ENCODE results near the gene FBXL7.

FBXL7 gene

DNA sequence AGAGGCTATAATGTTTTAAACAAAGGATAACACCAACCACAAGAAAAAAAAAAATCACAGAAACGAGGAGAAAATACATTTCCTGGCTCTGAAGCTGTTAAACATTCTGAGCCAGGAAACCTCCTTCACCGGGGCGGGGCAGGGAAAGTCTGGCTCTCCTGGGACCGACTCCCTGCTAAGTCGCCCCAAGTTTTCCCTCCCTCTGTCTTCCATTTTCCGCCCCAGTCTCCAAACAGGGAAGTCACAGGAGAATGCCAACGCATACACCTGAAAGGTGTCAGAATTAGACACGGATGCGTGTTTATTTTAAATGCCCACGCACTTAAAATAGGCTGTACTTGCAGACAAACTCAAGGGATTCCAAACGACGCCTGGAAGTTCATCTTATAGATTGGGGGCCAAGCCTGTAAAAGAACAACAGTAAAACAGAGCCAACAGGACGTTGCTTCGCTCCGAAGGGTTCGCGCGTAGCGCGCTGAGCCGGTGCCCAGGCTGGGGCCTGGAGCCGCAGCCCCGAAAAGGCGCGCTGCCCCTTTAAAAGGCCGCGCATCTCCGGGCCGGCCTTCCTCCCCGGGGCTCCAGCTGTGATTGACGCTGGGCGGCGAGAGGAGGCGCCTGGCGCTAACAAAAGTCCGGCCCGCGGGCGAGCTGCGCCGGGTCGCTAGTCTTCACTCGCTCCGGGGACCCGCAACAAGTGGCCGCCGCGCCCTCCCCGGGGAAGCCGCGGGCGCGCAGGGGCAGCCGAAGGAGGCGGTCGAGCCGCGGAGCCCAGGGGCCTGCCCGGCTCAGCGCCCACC is at the start of gene FBXL7:
TSS of gene FBXL7 (plus strand) at position 653 of the 797 bp plus-strand sequence.
- TF ChIP-seq, protein P1, sequence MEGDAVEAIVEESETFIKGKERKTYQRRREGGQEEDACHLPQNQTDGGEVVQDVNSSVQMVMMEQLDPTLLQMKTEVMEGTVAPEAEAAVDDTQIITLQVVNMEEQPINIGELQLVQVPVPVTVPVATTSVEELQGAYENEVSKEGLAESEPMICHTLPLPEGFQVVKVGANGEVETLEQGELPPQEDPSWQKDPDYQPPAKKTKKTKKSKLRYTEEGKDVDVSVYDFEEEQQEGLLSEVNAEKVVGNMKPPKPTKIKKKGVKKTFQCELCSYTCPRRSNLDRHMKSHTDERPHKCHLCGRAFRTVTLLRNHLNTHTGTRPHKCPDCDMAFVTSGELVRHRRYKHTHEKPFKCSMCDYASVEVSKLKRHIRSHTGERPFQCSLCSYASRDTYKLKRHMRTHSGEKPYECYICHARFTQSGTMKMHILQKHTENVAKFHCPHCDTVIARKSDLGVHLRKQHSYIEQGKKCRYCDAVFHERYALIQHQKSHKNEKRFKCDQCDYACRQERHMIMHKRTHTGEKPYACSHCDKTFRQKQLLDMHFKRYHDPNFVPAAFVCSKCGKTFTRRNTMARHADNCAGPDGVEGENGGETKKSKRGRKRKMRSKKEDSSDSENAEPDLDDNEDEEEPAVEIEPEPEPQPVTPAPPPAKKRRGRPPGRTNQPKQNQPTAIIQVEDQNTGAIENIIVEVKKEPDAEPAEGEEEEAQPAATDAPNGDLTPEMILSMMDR (IDR thresholded peaks at IDR 0.05): peak; percentile 25; the same call in 1 of the 2 replicates

DNA sequence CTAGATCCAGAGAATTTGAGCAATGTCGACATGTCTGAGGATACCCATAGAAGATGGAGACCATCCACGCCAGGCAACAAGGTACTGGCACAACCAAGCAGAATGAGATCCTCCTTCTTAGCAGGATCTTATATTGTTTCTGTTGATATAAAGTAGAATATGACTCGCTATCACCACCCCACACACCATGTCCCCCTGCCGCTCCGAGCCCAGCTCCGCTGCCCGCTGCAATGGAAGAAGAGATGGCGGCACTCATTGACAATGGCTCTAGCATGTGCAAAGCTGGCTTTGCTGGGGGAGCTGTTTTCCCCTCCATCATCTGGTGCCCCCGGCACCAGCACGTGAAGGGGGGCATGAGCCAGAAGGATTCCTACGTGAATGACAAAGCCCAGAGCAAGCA is 49.5 kb upstream of the FBXL7 start:
- TF ChIP-seq, protein P1 (IDR thresholded peaks at IDR 0.05): no peak

DNA sequence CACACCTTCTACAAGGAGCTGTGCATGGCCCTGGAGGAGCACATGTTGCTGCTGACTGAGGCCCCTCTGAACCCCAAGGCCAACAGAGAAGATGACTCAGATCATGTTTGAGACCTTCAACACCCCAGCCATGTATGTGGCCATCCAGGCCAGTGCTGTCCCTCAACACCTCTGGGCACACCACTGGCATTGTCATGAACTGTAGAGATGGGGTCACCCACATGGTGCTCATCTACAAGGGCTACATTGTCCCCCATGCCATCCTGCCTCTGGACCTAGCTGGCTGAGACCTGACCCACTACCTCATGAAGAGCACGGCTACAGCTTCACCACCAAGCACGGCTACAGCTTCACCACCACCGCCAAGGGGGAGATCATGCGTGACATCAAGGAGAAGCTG is 49.0 kb upstream of the FBXL7 start:
- TF ChIP-seq, protein P1 (IDR thresholded peaks at IDR 0.05): no peak

GRCh38 chr5:15452030-15452429 is 48.0 kb upstream of the FBXL7 start:
- TF ChIP-seq, protein P1 (IDR thresholded peaks at IDR 0.05): no peak

DNA sequence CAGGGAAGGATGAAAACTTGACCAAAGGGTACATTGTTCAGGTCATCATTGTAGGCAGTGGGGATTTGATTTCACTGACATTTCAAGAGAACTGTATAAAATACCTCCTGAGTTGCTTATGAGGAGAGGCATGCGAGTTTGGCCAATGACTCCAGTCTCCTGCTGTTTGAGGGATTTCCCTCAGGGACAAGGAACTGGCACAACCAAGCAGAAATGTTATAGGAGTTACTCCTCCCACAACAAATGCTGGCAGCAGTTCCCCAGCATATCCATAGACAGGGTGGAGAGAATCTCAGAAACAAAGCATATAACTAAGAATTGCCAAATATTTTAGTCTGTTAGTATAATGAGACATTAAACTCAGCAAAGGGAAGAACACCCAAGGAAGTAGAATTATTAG is 47.2 kb upstream of the FBXL7 start:
- TF ChIP-seq, protein P1 (IDR thresholded peaks at IDR 0.05): no peak

GRCh38 chr5:15459200-15459599 is 40.8 kb upstream of the FBXL7 start:
- TF ChIP-seq, protein P1 (IDR thresholded peaks at IDR 0.05): no peak

DNA sequence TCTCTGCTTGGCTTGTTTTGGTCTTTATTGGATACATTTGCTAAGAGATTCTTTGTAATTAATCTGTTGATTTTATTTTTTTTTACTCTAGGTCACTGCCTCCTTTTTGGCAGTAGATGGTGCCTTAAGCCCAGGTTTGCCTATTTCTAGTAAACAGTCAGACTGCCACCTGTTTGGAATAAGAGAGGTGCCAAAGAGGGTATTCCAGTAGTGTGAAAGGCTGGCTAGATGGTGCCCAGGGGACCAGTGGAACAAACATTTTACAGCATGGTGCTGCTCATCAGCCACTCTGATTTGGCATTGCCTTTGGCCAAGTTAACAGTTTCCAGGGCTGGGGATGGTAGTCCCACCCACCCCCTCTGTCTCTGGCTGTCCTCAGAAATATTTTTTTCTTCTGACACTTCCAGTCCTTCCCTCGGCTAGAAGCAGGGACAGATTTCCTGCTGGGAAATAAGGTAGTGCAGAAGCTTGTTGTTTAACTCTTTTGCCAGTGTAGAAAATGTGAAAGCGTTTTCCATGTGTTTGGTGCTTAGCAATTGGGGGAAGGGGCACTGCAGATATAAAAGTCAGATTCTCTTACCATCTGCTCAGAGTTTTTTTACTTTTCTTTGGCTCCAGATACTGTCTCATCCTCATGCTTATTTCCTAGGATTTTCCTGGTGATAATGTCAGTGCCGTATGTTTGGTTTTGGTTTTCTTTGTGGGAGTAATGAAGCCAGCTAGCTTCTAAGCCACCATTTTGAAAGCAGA is 36.6 kb upstream of the FBXL7 start:
- TF ChIP-seq, protein P1 (IDR thresholded peaks at IDR 0.05): peak; percentile 78
